GM19467 (cell line): ENCODE measurements around the gene DLG1.

Experiments
- ATAC-seq: cut with Tn5 transposase; IDR thresholded peaks from one replicate; pipeline ENCODE4 v1.9.1; 2021; ENCODE audit warnings: mild to moderate bottlenecking, moderate library complexity; ENCODE audit not compliant: unreplicated experiment

Gene DLG1

GRCh38 chr3:197320582-197320981, 22.2 kb upstream of the DLG1 start:
- no peak for ATAC-seq

DNA sequence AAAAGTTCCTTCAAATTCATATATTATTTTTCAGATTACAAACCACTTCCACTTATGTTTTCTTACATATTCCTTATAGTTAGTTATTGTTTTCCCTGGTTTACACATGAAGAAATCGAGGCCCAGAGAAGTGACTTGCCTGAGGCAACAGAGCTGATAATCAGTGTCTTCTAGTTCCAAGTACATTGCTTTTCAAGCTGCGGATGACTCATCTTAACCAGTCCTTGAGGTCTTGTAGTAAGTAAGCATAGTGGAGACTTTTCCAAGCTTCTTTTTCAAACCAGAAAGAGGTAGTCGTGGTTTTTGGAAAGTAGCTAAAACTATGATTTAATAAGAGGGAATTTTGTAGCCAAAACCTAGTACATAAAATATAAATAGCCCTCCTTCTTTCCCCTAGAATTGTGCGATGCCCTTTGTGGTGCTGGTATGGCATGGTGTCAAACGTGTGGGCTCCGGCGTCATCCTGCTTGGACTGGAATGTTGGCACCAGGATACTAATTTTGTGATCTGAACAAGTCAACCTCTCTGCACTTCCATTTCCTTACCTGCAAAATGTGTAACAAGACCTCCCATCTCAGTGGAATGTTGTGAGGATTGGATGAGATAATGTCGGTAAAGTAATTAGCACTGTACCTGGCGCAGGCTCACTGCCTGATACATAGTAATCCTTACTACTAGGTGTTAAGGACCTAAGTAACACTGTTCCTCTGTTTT, 19.0 kb upstream of the DLG1 start:
- ATAC-seq = no peak

DNA sequence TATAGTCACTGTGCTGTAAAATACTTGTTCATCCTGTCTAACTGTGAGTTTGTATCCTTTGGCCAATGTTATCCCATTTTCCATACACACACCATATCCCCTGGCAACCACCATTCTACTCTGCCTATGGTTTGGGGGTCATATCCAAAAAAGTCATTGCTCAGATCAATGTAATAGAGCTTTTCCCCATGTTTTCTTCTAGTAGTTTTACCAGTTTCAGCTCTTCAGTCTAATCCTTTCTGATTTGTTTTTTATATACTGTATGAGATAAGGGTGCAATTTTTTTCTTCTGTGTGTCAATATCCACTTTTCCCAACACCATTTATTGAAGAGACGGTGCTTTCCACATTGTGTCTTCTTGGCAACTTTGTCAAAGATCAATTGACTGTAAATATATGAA, 14.0 kb upstream of the DLG1 start:
- ATAC-seq = no peak

GRCh38 chr3:197311591-197311990, 13.2 kb upstream of the DLG1 start:
- ATAC-seq = no peak

- no peak for ATAC-seq
Observed at GRCh38 chr3:197309528-197310361, 11.3 kb upstream of the DLG1 start.

- ATAC-seq = no peak
Observed at GRCh38 chr3:197308591-197308990, 10.2 kb upstream of the DLG1 start.

DNA sequence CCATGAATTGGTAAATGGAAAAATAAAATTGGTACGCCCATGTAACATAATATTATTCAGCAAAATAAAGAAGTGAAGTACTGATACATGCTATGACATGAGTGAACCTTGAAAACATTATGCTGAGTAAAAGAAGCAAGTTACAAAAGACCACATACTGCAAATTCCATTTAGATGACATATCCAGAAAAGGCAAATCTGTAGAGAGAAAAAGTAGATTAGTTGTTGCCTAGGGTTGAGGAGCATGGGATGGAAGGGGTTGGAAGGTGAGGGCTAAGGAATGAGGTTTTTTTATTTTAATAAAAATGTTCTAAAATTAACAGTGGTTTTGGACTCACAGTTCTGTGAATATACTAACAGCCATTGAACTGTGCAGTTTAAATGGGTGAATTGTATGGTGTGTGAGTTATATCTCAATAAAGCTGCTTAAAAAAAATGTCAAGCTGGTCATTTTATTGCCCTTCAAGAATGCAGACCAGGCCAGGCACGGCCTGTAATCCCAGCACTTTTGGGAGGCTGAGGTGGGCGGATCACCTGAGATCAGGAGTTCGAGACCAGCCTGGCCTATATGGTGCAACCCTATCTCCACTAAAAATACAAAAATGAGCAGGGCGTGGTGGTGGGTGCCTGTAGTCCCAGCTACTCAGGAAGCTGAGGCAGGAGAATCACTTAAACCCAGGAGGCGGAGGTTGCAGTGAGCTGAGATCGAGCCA, 8.1 kb upstream of the DLG1 start:
- ATAC-seq = no peak

- ATAC-seq = peak; percentile 89
Observed at GRCh38 chr3:197305854-197306253, 7.4 kb upstream of the DLG1 start.

DNA sequence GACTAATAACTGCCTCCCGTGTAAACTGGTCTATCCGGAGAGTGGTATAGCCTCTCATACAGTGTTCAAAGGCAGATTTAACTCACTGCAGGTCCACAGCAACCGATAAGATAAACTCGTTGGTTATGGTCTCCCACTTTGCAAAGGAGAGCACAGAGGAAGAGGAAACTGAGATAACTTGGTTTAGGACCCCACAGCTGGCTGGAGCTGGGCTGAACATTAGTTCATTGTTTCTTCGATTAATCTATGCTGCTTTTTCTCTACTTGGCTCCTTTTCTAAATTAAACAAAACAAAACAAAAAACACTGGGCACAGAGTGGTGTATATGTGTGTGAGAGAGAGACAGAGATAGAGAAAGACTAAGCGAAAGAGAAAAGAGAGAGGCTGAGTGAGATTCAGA, 5.0 kb upstream of the DLG1 start:
- no peak for ATAC-seq

GRCh38 chr3:197302696-197303341, 4.4 kb upstream of the DLG1 start:
- ATAC-seq = no peak

DNA sequence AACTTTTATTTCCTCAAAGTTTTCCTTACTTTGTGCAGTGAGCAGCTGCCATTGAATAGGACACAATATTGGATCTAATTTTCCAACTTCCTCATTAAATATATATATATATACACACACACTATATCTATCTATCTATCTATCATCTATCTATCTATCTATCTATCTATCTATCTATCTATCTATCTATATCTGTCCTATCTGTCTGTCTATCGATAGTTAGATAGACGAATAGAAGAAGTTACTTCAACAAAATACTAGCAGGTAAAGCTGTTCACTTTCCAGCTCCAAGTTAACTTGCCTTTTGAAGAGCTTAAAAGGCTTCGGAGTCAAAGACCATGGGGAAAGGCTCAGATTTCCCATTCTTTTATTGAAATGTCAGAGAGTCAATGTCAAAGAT, 3.6 kb upstream of the DLG1 start:
- ATAC-seq = no peak

- ATAC-seq = no peak
Observed at GRCh38 chr3:197300361-197300760, 1.9 kb upstream of the DLG1 start.

DNA sequence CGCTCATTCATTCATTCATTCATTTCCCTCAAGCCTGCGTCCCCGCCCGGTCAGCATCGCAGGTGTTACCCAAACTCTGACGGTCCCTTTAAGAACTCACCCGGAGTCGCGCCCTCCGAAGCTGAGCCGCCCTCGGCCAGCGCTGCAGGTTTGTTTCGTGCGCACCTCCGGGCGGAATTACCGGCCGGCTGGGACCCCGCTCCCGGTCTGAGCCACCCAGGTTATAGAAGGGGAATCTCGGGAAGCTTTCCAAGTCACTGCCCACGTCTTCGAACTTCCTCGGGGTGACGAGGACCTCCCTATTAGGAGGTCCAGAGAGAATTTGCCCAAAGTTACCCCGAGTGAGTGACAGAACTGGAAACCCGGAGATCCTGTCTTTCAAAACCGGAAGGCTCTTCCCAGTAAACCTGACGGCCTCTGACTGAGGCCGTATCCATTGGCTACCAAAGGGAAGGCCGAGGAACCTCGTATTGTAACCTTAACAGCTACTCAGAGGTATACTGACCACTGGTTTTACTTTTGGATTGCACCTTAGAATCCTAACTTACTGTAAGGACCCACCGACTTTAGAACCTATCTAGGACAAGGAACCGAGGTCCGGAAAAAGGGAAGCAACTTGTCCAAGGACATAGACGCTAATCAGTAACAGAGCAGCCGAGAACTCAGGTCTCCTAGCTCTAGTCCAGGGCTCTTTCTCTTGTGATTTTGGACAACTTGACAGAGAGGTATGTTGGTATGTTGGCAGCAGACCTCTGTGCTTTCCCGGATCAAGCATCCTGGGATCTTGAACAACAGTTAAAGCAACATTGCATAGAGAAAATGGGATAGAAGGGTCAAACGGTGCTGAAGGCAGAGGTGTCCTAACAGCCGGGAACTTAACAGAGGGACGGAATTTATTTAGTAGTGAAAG, 788 bp upstream of the DLG1 start:
- ATAC-seq = peak; percentile 29

- peak; percentile 50 for ATAC-seq
Observed at GRCh38 chr3:197297476-197298340, 704 bp downstream of the DLG1 start.

GRCh38 chr3:197297002-197297401, 1.4 kb downstream of the DLG1 start:
- no peak for ATAC-seq

DNA sequence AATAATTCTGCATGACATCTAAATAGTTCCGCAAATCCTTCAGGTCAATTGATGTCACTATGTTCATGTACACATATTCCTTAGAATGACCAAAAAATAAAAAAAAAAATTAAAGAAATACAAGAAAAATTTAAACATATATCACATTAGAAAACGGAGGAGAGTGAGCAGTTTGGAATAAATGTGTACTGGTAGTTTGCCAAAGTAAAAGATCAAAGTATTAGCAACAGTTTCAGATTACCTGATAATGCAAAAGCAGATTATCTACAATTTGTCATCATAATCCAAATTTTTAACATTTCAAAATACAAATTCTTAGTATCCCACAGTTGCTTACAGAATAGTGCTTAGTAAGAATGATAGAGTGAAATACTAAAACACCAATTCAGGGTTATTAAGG, 1.9 kb downstream of the DLG1 start:
- ATAC-seq = no peak

GRCh38 chr3:197295871-197296270, 2.5 kb downstream of the DLG1 start:
- no peak for ATAC-seq

GRCh38 chr3:197293605-197294237, 4.7 kb downstream of the DLG1 start:
- no peak for ATAC-seq

DNA sequence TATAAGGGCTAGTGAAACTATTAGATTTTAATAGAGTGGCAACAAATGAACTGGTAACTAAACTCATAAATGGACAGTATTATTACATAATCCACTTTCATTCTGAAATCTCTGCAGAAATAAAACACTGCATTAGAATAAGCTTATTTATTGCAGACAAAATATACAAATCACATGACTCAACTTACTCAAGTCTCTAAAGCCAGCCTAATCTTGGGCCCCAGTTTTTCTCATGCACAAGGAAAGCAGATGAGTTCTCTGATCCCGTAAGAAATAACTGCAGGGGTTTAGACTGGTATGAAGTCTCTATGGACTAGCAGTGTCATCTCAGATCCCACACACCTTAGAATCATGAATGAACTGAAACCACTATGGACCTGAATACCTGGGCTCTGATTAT, 5.8 kb downstream of the DLG1 start:
- no peak for ATAC-seq
